ENCODE results near the gene CEPT1.

DNA sequence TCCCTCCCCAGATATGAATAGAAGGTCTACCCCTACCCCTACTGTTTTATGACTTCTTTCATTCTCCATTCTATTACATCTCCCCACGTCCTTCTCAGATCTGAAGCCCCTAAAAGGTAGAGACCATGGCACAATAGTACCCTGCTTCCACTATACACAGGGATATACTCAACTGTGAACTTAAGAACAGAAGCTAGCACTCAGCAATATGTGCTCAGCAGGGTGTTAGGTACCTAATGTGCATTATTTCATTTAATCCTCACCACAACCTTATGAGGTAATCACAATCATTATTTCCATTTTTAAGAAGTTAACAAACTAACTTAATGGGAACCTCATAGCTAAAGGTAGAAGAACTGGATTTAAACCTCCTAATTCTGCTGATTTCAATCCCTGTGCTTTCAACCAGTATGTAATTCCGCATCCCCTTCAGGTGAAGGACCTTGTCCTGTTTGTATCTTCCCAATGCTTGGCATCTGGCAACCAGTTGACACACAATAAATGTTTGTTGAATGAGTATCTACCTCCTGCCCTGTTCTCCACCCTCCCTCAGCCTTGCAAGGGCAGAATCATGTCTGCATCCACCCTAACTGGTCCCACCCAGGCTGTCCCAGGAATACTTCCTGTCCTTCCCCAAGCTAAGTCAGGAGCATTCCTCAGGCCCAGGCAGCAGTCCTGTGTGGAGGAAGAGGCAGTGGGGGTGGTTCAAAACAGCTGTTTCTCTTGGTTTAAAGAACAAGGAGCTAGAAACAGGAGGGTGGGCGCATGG lies 53.9 kb downstream of the CEPT1 start:
- no peak for TF ChIP-seq EP300 (IDR thresholded peaks at IDR 0.05; ENCODE audit: borderline replicate concordance in 1 of 2, low read depth in 1 of 2, low read length in 1 of 2)
- no peak for TF ChIP-seq SIN3A (IDR thresholded peaks at IDR 0.05; ENCODE audit: borderline replicate concordance, low read depth, low read length)
- TF ChIP-seq, protein P1, sequence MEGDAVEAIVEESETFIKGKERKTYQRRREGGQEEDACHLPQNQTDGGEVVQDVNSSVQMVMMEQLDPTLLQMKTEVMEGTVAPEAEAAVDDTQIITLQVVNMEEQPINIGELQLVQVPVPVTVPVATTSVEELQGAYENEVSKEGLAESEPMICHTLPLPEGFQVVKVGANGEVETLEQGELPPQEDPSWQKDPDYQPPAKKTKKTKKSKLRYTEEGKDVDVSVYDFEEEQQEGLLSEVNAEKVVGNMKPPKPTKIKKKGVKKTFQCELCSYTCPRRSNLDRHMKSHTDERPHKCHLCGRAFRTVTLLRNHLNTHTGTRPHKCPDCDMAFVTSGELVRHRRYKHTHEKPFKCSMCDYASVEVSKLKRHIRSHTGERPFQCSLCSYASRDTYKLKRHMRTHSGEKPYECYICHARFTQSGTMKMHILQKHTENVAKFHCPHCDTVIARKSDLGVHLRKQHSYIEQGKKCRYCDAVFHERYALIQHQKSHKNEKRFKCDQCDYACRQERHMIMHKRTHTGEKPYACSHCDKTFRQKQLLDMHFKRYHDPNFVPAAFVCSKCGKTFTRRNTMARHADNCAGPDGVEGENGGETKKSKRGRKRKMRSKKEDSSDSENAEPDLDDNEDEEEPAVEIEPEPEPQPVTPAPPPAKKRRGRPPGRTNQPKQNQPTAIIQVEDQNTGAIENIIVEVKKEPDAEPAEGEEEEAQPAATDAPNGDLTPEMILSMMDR (IDR thresholded peaks at IDR 0.05) = no peak
- no peak for TF ChIP-seq YY1 (IDR thresholded peaks at IDR 0.05; ENCODE audit: low read depth)
